Caco-2 (cell line): ENCODE results near the gene CLNS1A. TPM values are rescaled to one million over a fixed set of nuclear protein-coding genes. Genes with fewer than 3 reads are reported as not detected.

Experiments
- BruUV-seq: library from RNA; stranded (reverse); fragments of 400-500 nt; replicated peaks from 2 replicates; lab custom pipeline; 2021; lab: Mats Ljungman, UMichigan
- CTCF ChIA-PET: fragments of 300-600 bp; sonication (Branson Sonifier 250); formaldehyde crosslinking; loops from one replicate; lab custom pipeline; 2022; ENCODE audit warnings: antibody characterized with exemption; lab: Charles Lee
- POLR2A ChIA-PET: fragments of 300-600 bp; sonication (Branson Sonifier 250); formaldehyde crosslinking; loops from one replicate; lab custom pipeline; 2022; ENCODE audit warnings: antibody characterized with exemption; lab: Charles Lee
- DNase-seq, 2 experiments: peaks; one replicate each; pipeline versions ENCODE4 v3.0.0 to v3.0.0-alpha.2; 2020 to 2022
- H3K27me3 ChIP-seq: replicated peaks from 2 replicates; pipeline ENCODE4 v1.6.0; 2011; ENCODE audit warnings: low read length; ENCODE audit not compliant: control insufficient read depth, insufficient read depth
- H3K36me3 ChIP-seq: 2 replicates; pipeline ENCODE4 v1.5.1; 2011; ENCODE audit warnings: low read length; ENCODE audit not compliant: control insufficient read depth, insufficient read depth
- H3K4me1 ChIP-seq: fragments of 250-450 bp; sonication (Bioruptor Pico); 2 replicates; pipeline ENCODE4 v1.5.1; 2020; ENCODE audit warnings: mild to moderate bottlenecking
- H3K4me3 ChIP-seq: 2 replicates; pipeline ENCODE4 v1.5.1; 2011; ENCODE audit warnings: low read depth, mild to moderate bottlenecking, control low read depth, low read length
- H3K9me3 ChIP-seq: fragments of 250-450 bp; sonication (Bioruptor Pico); 2 replicates; pipeline ENCODE4 v1.5.1; 2020; ENCODE audit warnings: mild to moderate bottlenecking, moderate library complexity
- H3K27ac Mint-ChIP-seq: one replicate; pipeline ENCODE4 v1.8.0; 2022; ENCODE audit warnings: mixed read lengths; ENCODE audit not compliant: unreplicated experiment
- H3K27me3 Mint-ChIP-seq: one replicate; pipeline ENCODE4 v1.8.0; 2022; ENCODE audit warnings: mixed read lengths; ENCODE audit not compliant: insufficient read depth, unreplicated experiment
- H3K36me3 Mint-ChIP-seq: one replicate; pipeline ENCODE4 v1.8.0; 2022; ENCODE audit warnings: mild to moderate bottlenecking, mixed read lengths; ENCODE audit not compliant: insufficient read depth, unreplicated experiment
- H3K4me1 Mint-ChIP-seq: one replicate; pipeline ENCODE4 v1.8.0; 2022; ENCODE audit warnings: low read depth, mixed read lengths; ENCODE audit not compliant: unreplicated experiment
- H3K4me3 Mint-ChIP-seq: one replicate; pipeline ENCODE4 v1.8.0; 2022; ENCODE audit warnings: mild to moderate bottlenecking, moderate library complexity, mixed read lengths; ENCODE audit not compliant: unreplicated experiment
- H3K9me3 Mint-ChIP-seq: one replicate; pipeline ENCODE4 v1.8.0; 2022; ENCODE audit warnings: mixed read lengths; ENCODE audit not compliant: unreplicated experiment
- CTCF ChIP-seq, 2 experiments: fragments of 200-600 bp in 1 of 2; IDR thresholded peaks; 1 replicate in 1 of 2; 2 replicates in 1 of 2; pipeline versions ENCODE4 v1.5.1 to v1.8.0; 2011 to 2022; ENCODE audit warnings: antibody characterized with exemption in 1 of 2, control low read depth in 1 of 2, inconsistent platforms in 1 of 2, low read depth in 1 of 2, low read length in 1 of 2, mild to moderate bottlenecking in 1 of 2, moderate library complexity in 1 of 2; ENCODE audit not compliant: insufficient read depth in 1 of 2, severe bottlenecking in 1 of 2, unreplicated experiment in 1 of 2
- intact Hi-C: fragments of 100-400 bp; cut with micrococcal nuclease; formaldehyde crosslinking; loops from one replicate; pipeline ENCODE4 v1.10.0; 2022; ENCODE audit not compliant: unreplicated experiment
- total RNA-seq: library from RNA; stranded (reverse); gene quantifications from 2 replicates; pipeline ENCODE4 v1.2.3, GENCODE V29; 2022

Gene CLNS1A
- total RNA-seq, 1 experiment from 2014 or later: 282 TPM

- peaks cover 95% of the 10 kb centered on the region for H3K36me3 Mint-ChIP-seq
- Histone ChIP-seq H3K27me3 (no peaks in the 10 kb centered on the region), H3K4me3 (no peak overlapping the region), H3K9me3 (0 out of 2 replicates have a peak, but pooled peaks cover 4% of the 10 kb centered on the region), H3K36me3 (peaks cover 9% of the 10 kb centered on the region), H3K4me1 (peaks cover 14% of the 10 kb centered on the region)
- no peak for DNase-seq
- TF ChIP-seq CTCF (IDR thresholded peaks at IDR 0.05; ENCODE audit: insufficient read depth in 1 of 2, low read depth in 1 of 2, low read length in 1 of 2, severe bottlenecking in 1 of 2, unreplicated experiment in 1 of 2): no peak
- peak overlapping the region; percentile 32 for H3K27ac Mint-ChIP-seq
- ChIA-PET POLR2A (no interaction called here), CTCF (no interaction called here)
- no peaks in the 10 kb centered on the region for H3K9me3 Mint-ChIP-seq
- no TSS peak for BruUV-seq
- H3K4me3 Mint-ChIP-seq: no peak overlapping the region
- H3K27me3 Mint-ChIP-seq: no peaks in the 10 kb centered on the region
- intact Hi-C loops: no loop called here
- peaks cover 15% of the 10 kb centered on the region for H3K4me1 Mint-ChIP-seq
These were observed 34.7 kb upstream of the CLNS1A start for GRCh38 chr11:77672264-77672663.

GRCh38 chr11:77669848-77670511, 32.4 kb upstream of the CLNS1A start:
- Mint-ChIP-seq H3K27ac (peak overlapping the region; percentile 64), H3K27me3 (no peaks in the 10 kb centered on the region), H3K36me3 (peaks cover 86% of the 10 kb centered on the region), H3K9me3 (no peaks in the 10 kb centered on the region), H3K4me1 (peaks cover 15% of the 10 kb centered on the region), H3K4me3 (peak overlapping the region; percentile 21)
- POLR2A ChIA-PET: no interaction called here
- Histone ChIP-seq H3K4me3 (no peak overlapping the region), H3K27me3 (no peaks in the 10 kb centered on the region), H3K4me1 (peaks cover 14% of the 10 kb centered on the region), H3K9me3 (0 out of 2 replicates have a peak, but pooled peaks cover 4% of the 10 kb centered on the region), H3K36me3 (peaks cover 11% of the 10 kb centered on the region)
- TF ChIP-seq CTCF (IDR thresholded peaks at IDR 0.05; ENCODE audit: insufficient read depth in 1 of 2, low read depth in 1 of 2, low read length in 1 of 2, severe bottlenecking in 1 of 2, unreplicated experiment in 1 of 2): no peak
- BruUV-seq: no TSS peak
- intact Hi-C loops: loop anchor here (1.0 to 2.0 kb wide), 2 partner anchors 19 to 33 kb away; partner anchors contain the start of gene CLNS1A
- CTCF ChIA-PET: interaction anchor here (0.7 kb wide), 1 partner anchor 329 kb away, joined by 3 read pairs; no protein-coding TSS in a partner anchor
- DNase-seq: peak in 1 of 2 experiments; percentile 60

GRCh38 chr11:77668760-77669159, 31.2 kb upstream of the CLNS1A start:
- no peak for TF ChIP-seq CTCF (IDR thresholded peaks at IDR 0.05; ENCODE audit: insufficient read depth in 1 of 2, low read depth in 1 of 2, low read length in 1 of 2, severe bottlenecking in 1 of 2, unreplicated experiment in 1 of 2)
- peaks cover 14% of the 10 kb centered on the region for H3K4me1 ChIP-seq
- Mint-ChIP-seq H3K27ac (no peak overlapping the region), H3K36me3 (peaks cover 74% of the 10 kb centered on the region), H3K27me3 (no peaks in the 10 kb centered on the region), H3K9me3 (no peaks in the 10 kb centered on the region), H3K4me1 (peaks cover 15% of the 10 kb centered on the region), H3K4me3 (no peak overlapping the region)
- no peak for DNase-seq
- BruUV-seq: no TSS peak
- H3K4me3 ChIP-seq: no peak overlapping the region
- CTCF ChIA-PET: no interaction called here
- peaks cover 11% of the 10 kb centered on the region for H3K36me3 ChIP-seq
- H3K27me3 ChIP-seq: no peaks in the 10 kb centered on the region
- POLR2A ChIA-PET: no interaction called here
- intact Hi-C loops: no loop called here
- 0 out of 2 replicates have a peak, but pooled peaks cover 4% of the 10 kb centered on the region for H3K9me3 ChIP-seq
